HepG2 (cell line): ENCODE data around the gene STC2. TPM values are rescaled to one million over a fixed set of nuclear protein-coding genes. Genes with fewer than 3 reads are reported as not detected.
A peak's percentile ranks its signal among the peaks of the same experiment; 100 is the strongest.

Experiments used
- AGO2 ChIP-seq: fragments of 200-400 bp; formaldehyde crosslinking; optimal IDR thresholded peaks from 2 replicates; pipeline ENCODE3; 2017; ENCODE audit warnings: mild to moderate bottlenecking, low read depth, low read length, moderate library complexity
- ATM ChIP-seq: fragments of 450-650 bp; IDR thresholded peaks from 2 replicates; pipeline ENCODE4 v1.7.1; 2017; ENCODE audit warnings: mild to moderate bottlenecking, borderline replicate concordance
- CHCHD3 ChIP-seq: sonication (generic); formaldehyde crosslinking; IDR thresholded peaks from 2 replicates; pipeline ENCODE4 v1.8.0; 2022; ENCODE audit warnings: mild to moderate bottlenecking, missing genetic modification reagents, moderate library complexity
- HMGA1 ChIP-seq: sonication (generic); formaldehyde crosslinking; conservative IDR thresholded peaks from 2 replicates; pipeline ENCODE4 v1.4.0; 2020; ENCODE audit warnings: missing genetic modification reagents
- JUNB ChIP-seq: sonication (generic); formaldehyde crosslinking; IDR thresholded peaks from 2 replicates; pipeline ENCODE4 v1.8.0; 2022; ENCODE audit warnings: missing genetic modification reagents, mild to moderate bottlenecking, borderline replicate concordance
- KMT2A ChIP-seq: sonication (generic); formaldehyde crosslinking; IDR thresholded peaks from 2 replicates; pipeline ENCODE4 v1.4.0; 2020; ENCODE audit warnings: missing genetic modification reagents
- LRRFIP1 ChIP-seq: sonication (generic); formaldehyde crosslinking; conservative IDR thresholded peaks from 2 replicates; pipeline ENCODE4 v1.4.0; 2020; ENCODE audit warnings: missing genetic modification reagents
- MYC ChIP-seq: sonication (generic); formaldehyde crosslinking; IDR thresholded peaks from 2 replicates; pipeline ENCODE4 v1.9.0; 2021; ENCODE audit warnings: missing genetic modification reagents, borderline replicate concordance
- NCOR1 ChIP-seq: fragments of 200-600 bp; sonication (generic); IDR thresholded peaks from 2 replicates; pipeline ENCODE4 v1.7.0; 2017; ENCODE audit warnings: antibody characterized with exemption, low read length, borderline replicate concordance
- PAF1 ChIP-seq: IDR thresholded peaks from 2 replicates; pipeline ENCODE4 v1.6.1; 2016; ENCODE audit warnings: missing genetic modification reagents, missing compliant biosample characterization
- REPIN1 ChIP-seq: sonication (generic); formaldehyde crosslinking; IDR thresholded peaks from 2 replicates; pipeline ENCODE4 v1.8.0; 2022; ENCODE audit warnings: missing genetic modification reagents, low read depth, mild to moderate bottlenecking, borderline replicate concordance
- RFX3 ChIP-seq: IDR thresholded peaks from 2 replicates; pipeline ENCODE4 v1.6.1; 2016; ENCODE audit warnings: missing biosample characterization, missing genetic modification reagents
- SAP130 ChIP-seq: IDR thresholded peaks from 2 replicates; pipeline ENCODE4 v1.6.1; 2016; ENCODE audit warnings: low read depth
- ZBTB39 ChIP-seq: sonication (generic); formaldehyde crosslinking; IDR thresholded peaks from 2 replicates; pipeline ENCODE4 v1.5.0; 2020; ENCODE audit warnings: missing genetic modification reagents
- ZBTB49 ChIP-seq: sonication (generic); formaldehyde crosslinking; IDR thresholded peaks from 2 replicates; pipeline ENCODE4 v1.4.0; 2020; ENCODE audit warnings: missing genetic modification reagents, borderline replicate concordance
- ZFP36L2 ChIP-seq: sonication (generic); formaldehyde crosslinking; IDR thresholded peaks from 2 replicates; pipeline ENCODE4 v1.4.0; 2020; ENCODE audit warnings: missing genetic modification reagents
- ZNF232 ChIP-seq: sonication (generic); formaldehyde crosslinking; IDR thresholded peaks from 2 replicates; pipeline ENCODE4 v1.4.0; 2020; ENCODE audit warnings: missing genetic modification reagents, borderline replicate concordance
- ZNF329 ChIP-seq: sonication (generic); formaldehyde crosslinking; IDR thresholded peaks from 2 replicates; pipeline ENCODE4 v1.9.0; 2021; ENCODE audit warnings: low read depth, mild to moderate bottlenecking, missing genetic modification reagents
- ZNF34 ChIP-seq: sonication (generic); formaldehyde crosslinking; IDR thresholded peaks from 2 replicates; pipeline ENCODE4 v1.4.0; 2020; ENCODE audit warnings: mild to moderate bottlenecking, missing genetic modification reagents, borderline replicate concordance
- polyA plus RNA-seq, 8 experiments: library from polyadenylated mRNA; depleted of rRNA in 3 of 8; stranded (reverse) in 7 of 8; unstranded in 1 of 8; fragments of >200 nt; fragmentation: Illumina TruSeq in 4 of 8; extraction: Trizol in 4 of 8; gene quantifications; 2 replicates each; pipeline versions ENCODE4 v1.2.1 to v1.2.3, GENCODE V29; 2011 to 2016; ENCODE audit warnings: low read depth in 4 of 8, missing spikeins in 1 of 8, mixed read lengths in 1 of 8; ENCODE audit not compliant: insufficient read depth in 1 of 8
- total RNA-seq, 5 experiments: library from RNA; depleted of rRNA; stranded (reverse); fragments of >200 nt; fragmentation: Illumina TruSeq; extraction: Trizol; gene quantifications; 2 replicates each; pipeline ENCODE4 v1.2.3, GENCODE V29; 2016; ENCODE audit warnings: low read depth in 1 of 5
- TF ChIP-seq, protein P1 (sequence below): sonication (generic); formaldehyde crosslinking; IDR thresholded peaks from 2 replicates; pipeline ENCODE4 v1.5.0; 2020; ENCODE audit warnings: missing genetic modification reagents
- TF ChIP-seq, protein P2 (sequence below): sonication (generic); formaldehyde crosslinking; IDR thresholded peaks from 2 replicates; pipeline ENCODE4 v1.8.1; 2022; ENCODE audit warnings: low read depth, mild to moderate bottlenecking, missing genetic modification reagents

STC2 gene
- total and polyA plus RNA-seq, 2 of the 13 experiments (the other 11 are each of a cell fraction or from before 2014, with no cell fraction given) = 27.1 to 69.2 TPM

GRCh38 chr5:173299820-173300219, 28.4 kb downstream of the STC2 start (continued):
- TF ChIP-seq, protein P1, sequence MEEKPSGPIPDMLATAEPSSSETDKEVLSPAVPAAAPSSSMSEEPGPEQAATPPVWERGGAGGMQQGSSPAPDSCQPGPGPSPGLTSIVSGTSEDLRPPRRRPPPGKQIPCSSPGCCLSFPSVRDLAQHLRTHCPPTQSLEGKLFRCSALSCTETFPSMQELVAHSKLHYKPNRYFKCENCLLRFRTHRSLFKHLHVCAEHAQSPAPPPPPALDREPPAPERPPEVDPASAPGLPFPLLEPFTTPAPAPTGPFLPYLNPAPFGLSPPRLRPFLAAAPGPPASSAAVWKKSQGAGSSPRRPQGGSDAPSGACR (CRISPR knock-in tag) = no peak
- no peak for TF ChIP-seq RFX3
- no peak for TF ChIP-seq CHCHD3 (CRISPR knock-in tag)
- TF ChIP-seq PAF1 (CRISPR knock-in tag) = no peak
- no peak for TF ChIP-seq ZFP36L2
- no peak for TF ChIP-seq HMGA1
- no peak for TF ChIP-seq REPIN1 (CRISPR knock-in tag)
- TF ChIP-seq, protein P2, sequence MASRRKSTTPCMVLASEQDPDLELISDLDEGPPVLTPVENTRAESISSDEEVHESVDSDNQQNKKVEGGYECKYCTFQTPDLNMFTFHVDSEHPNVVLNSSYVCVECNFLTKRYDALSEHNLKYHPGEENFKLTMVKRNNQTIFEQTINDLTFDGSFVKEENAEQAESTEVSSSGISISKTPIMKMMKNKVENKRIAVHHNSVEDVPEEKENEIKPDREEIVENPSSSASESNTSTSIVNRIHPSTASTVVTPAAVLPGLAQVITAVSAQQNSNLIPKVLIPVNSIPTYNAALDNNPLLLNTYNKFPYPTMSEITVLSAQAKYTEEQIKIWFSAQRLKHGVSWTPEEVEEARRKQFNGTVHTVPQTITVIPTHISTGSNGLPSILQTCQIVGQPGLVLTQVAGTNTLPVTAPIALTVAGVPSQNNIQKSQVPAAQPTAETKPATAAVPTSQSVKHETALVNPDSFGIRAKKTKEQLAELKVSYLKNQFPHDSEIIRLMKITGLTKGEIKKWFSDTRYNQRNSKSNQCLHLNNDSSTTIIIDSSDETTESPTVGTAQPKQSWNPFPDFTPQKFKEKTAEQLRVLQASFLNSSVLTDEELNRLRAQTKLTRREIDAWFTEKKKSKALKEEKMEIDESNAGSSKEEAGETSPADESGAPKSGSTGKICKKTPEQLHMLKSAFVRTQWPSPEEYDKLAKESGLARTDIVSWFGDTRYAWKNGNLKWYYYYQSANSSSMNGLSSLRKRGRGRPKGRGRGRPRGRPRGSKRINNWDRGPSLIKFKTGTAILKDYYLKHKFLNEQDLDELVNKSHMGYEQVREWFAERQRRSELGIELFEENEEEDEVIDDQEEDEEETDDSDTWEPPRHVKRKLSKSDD (CRISPR knock-in tag) = no peak
- TF ChIP-seq ZBTB39 (CRISPR knock-in tag) = no peak
- no peak for TF ChIP-seq MYC (CRISPR knock-in tag)
- no peak for TF ChIP-seq AGO2
- no peak for TF ChIP-seq LRRFIP1 (CRISPR knock-in tag)
- no peak for TF ChIP-seq ATM
- TF ChIP-seq ZNF232 (CRISPR knock-in tag) = no peak
- no peak for TF ChIP-seq ZNF34
- TF ChIP-seq JUNB = no peak
- TF ChIP-seq NCOR1 = peak; percentile 35; the same call in 1 of the 2 replicates
- TF ChIP-seq ZBTB49 (CRISPR knock-in tag) = no peak
- TF ChIP-seq SAP130 (CRISPR knock-in tag) = 0 out of 2 replicates have a peak, but pooled peaks have one; percentile 5
- peak; percentile 94 for TF ChIP-seq ZNF329 (CRISPR knock-in tag)
- no peak for TF ChIP-seq KMT2A
